ENCODE measurements around the gene FAM81A.
A peak's percentile ranks its signal among the peaks of the same experiment; 100 is the strongest.

Gene FAM81A

GRCh38 chr15:59543721-59544547, 105.9 kb downstream of the FAM81A start:
- no peak for DNase-seq

DNA sequence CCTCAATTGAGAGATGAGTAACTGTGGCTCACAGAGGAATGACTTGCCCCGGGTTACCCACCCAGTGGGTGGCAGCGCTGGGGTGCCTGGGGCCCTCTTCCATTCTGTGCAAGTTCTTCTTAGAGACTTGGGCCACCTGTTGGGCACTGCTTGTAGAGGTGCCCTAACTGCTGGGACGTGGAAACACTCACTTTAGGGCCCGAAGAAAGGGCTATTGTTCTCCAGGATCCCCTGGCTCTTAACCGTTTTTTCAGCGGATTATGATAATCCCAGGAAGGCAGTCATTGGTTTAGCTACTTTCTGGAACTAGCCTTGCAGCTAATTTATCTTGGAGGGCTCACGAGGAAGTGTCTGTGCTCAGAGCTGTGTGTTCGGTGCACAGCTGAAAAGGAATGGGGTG, 107.6 kb downstream of the FAM81A start:
- DNase-seq = no peak

DNA sequence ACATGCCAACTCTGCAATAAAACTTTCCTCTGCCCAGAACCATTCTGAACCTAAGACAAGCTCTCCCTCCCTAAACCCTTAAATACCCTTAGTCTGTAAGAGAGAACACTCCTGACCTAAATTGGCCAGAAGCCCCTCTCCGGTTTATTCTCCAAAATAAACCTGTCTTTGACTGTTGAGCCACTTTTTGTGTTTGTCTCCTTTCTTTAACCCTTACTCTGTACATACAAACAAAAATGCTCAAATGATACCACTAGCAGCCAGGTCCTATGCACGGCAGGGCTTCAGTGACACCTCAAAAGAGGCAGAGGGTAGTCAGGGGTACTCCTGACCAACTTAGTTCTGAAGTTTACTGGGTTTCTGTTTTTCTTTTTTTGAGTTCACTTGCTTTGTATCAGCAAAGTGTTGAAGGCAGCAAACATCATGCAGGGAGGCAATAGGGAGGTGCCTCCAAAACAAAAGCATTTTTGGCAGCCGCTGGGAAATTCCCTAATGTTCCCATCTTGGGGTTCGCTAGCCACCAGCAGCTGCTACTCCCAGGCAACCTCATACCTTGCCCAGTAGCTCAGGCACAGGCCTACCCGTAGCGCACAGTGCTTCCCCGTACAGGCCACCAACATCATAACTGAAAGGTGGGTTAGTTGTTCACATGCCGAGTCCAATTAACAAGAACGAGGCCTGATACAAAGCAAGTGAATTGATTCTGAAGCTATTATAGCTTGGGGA, 110.7 kb downstream of the FAM81A start:
- DNase-seq = no peak

GRCh38 chr15:59549301-59550185, 111.6 kb downstream of the FAM81A start:
- peak in 1 of 3 experiments; percentile 57 for DNase-seq

DNA sequence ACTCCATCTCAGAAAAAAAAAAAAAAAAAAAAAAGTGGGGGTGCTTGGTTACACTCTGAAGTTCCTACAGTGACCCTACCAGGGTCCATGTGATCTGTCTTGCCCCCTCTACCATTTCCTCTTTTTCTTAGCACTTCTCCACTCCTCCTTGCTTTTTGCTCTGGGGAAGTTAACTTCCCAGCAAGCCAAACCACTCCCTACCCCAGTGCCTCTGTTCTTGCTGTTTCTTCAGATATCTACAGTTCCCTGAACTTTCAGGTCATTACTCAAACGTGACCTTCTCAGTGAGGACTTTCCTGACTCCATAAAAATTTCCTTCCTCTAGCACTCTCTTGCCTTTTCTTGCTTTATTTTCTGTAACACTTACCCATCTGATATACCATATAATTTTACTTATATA, 112.5 kb downstream of the FAM81A start:
- no peak for DNase-seq

DNA sequence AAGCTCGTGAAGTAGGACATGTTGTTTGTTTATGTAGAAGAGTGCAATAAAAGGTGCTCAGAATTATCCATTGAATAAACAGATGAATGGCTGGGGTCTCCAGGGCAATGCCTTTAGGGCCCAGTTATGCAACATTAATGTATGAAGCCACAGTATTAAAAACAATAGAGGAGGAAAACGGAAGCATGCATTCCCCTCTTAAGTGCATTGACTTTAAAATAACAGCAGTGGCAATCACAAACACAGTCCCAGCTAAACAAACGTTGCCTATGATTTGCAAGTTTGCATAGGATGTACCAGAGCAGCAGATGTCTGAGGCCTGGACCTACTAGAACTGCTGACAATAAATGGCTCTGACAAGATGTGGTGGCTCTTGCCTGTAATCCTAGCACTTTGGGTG, 113.0 kb downstream of the FAM81A start:
- DNase-seq = peak in 2 of 3 experiments; percentile 44 to 79

DNA sequence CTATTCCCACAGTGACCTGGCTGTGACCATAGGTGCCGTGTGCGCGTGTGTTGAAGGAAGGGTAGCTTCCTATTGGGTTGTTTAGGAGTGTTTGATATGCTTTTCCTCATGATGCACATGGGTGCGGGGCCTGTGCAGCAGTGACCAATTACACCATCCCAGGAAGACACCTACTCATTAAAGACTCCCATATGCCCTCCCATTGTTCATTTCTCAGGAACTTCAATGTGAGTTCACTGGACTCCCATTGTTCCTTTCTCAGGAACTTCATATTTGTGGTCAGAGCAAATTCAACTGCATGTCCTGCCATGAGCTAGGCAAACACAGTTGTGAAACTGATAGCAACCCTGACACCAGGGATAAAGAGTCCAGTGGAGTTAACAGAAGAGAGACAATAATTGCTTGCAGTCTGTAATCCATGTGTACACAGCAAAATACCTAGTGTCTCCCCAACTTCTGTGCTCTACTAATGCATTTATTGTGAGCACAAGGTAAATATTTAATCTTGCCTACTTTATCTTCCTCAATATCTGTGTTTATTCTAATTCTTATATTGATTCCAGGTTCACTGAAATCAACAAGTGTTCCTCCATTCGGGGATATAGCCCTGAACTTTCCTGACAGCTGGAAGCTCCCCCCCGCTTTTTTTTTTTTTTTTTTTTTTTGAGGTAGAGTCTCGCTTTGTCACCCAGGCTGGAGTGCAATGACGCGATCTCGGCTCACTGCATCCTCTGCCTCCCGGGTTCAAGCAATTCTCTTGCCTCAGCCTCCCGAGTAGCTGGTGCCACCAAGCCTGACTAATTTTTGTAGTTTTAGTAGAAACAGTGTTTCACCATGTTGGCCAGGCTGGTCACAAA, 116.1 kb downstream of the FAM81A start:
- peak in 2 of 3 experiments; percentile 26 to 72 for DNase-seq

DNA sequence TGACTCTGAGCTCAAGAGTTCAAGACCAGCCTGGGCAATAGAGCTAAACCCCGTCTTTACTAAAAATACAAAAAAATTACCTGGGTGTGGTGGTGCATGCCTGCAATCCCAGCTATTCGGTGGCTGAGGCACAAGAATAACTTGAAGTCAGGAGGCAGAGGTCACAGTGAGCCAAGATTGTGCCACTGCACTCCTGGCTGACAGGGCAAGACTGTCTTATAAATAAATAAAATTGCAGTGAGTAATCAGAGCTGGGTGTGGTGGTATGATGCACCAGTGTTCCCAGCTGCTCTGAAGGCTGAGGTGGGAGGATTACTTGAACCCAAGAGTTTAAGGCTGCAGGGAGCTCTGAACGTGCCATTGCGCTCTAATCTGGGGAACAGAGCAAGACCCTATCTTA, 117.7 kb downstream of the FAM81A start:
- DNase-seq = no peak

DNA sequence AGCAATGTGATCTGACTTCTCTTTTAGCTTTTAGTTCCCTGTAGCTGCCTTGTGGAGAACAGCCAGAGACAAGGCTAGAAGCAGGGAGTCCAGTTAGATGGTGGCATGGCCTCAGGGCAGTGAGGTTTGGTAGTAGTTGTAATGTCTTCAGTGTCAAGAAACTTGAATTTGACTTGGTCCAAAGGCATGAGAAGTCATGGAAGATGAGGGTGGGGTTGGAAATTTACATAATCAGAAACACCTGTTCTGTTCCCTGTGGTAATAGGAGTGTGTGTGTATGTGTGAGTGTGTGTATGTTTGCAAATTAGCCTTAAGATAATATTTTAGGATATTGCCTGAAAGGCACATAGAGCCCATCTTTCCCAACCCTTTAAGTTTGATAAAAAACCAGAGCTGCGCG, 118.4 kb downstream of the FAM81A start:
- no peak for DNase-seq

GRCh38 chr15:59557581-59557980, 119.6 kb downstream of the FAM81A start:
- no peak for DNase-seq

GRCh38 chr15:59558851-59559250, 120.9 kb downstream of the FAM81A start:
- no peak for DNase-seq

DNA sequence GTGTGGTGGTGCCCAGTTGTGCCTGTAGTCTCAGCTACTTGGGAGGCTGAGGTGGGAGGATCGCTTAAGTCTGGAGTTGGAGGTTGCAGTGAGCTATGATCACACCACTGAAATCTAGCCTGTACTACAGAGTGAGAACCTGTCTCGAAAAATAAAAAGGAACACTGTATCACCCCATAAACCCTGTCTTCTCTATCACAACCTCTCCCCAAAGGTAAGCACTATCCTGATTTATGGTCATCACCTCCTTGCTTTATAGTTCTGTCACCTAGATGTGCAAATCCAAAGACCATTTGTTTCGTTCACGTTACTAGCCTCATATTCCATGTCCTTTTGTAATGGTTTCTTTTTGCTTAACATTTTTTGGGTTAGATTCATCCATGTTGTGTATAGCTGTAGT, 123.6 kb downstream of the FAM81A start:
- DNase-seq = no peak

- no peak for DNase-seq
Observed at GRCh38 chr15:59562448-59563186, 124.6 kb downstream of the FAM81A start.

- no peak for DNase-seq
Observed at GRCh38 chr15:59565299-59565698, 127.3 kb downstream of the FAM81A start.

DNA sequence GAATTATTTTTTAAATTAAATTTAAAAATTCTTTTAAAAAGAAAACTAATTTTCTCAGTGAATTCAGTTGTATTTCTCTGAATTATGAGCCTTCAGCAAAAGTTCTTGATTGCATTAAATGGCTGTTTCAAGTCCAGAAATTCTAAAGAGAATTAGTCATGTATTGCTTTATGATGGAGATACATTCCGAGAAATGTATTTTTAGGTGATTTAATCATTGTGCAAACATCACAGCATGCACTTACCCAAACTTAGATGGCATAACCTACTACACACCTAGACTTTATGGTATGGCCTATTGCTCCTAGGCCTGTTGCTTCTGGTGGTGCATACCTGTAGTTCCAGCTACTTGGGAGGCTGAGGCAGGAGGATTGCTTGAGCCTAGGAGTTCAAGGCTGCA, 129.3 kb downstream of the FAM81A start:
- DNase-seq = no peak

GRCh38 chr15:59569477-59569876, 131.5 kb downstream of the FAM81A start:
- no peak for DNase-seq

DNA sequence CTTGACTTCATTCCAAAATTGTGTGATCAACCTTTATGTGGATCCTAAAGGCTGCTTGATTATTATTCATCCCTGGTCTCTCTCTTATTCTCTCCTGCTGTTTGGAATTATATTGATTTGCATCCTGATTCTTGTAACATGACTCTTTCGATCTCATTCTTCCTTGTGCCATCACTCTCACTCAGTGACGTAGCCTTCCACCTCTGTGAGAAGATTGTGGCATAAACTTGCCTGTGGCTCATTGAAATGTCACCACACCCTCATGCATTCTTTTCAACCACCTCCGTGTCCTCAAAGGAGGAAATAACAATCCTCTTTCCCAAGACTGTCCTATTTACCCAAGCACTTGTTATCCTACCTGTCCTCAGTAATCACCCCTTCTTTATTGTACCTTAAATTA, 132.3 kb downstream of the FAM81A start:
- DNase-seq = no peak

- DNase-seq = no peak
Observed at GRCh38 chr15:59571606-59572005, 133.6 kb downstream of the FAM81A start.

All from NCI-H1417 (cell line).